NK-92 treated with Interleukin-12 subunit alpha and Interleukin-12 subunit beta, amount 100 ng/mL, for 24 hours (cell line): ENCODE results near the gene COL9A1.
"Not testable (repeated sequence)": the region's sequence is repeated elsewhere in the genome, so short reads cannot be mapped to it uniquely, and the experiment has no call there.

Experiments
- DNase-seq: peaks from one replicate; lab custom pipeline; 2025; lab: John Stamatoyannopoulos, UW

COL9A1 gene

GRCh38 chr6:70303034-70303525 is at the start of gene COL9A1:
Gene COL9A1 (minus strand): TSS chr6:70303084. CDS start chr6:70302924, 160 bp downstream.
- no peak for DNase-seq

GRCh38 chr6:70351461-70351860 is 48.6 kb upstream of the COL9A1 start:
- DNase-seq = no peak

GRCh38 chr6:70345619-70346018 is 42.7 kb upstream of the COL9A1 start:
- DNase-seq = no peak

GRCh38 chr6:70343313-70343712 is 40.4 kb upstream of the COL9A1 start:
- DNase-seq = no peak

- DNase-seq = not testable (repeated sequence)
Measured at GRCh38 chr6:70339810-70340209, 36.9 kb upstream of the COL9A1 start.

GRCh38 chr6:70338775-70339174 is 35.9 kb upstream of the COL9A1 start:
- no peak for DNase-seq

GRCh38 chr6:70337743-70338105 is 34.8 kb upstream of the COL9A1 start:
- DNase-seq = no peak

- no peak for DNase-seq
Measured at GRCh38 chr6:70336996-70337742, 34.3 kb upstream of the COL9A1 start.

- no peak for DNase-seq
Measured at GRCh38 chr6:70327036-70327435, 24.2 kb upstream of the COL9A1 start.

GRCh38 chr6:70325009-70325408 is 22.1 kb upstream of the COL9A1 start:
- DNase-seq = no peak

GRCh38 chr6:70317799-70318198 is 14.9 kb upstream of the COL9A1 start:
- DNase-seq = not testable (repeated sequence)

- no peak for DNase-seq
Measured at GRCh38 chr6:70315079-70315751, 12.3 kb upstream of the COL9A1 start.

GRCh38 chr6:70314296-70314695 is 11.4 kb upstream of the COL9A1 start:
- DNase-seq = no peak

- no peak for DNase-seq
Measured at GRCh38 chr6:70312165-70312745, 9.4 kb upstream of the COL9A1 start.

- DNase-seq = no peak
Measured at GRCh38 chr6:70310063-70310694, 7.3 kb upstream of the COL9A1 start.

GRCh38 chr6:70309243-70309642 is 6.4 kb upstream of the COL9A1 start:
- no peak for DNase-seq

GRCh38 chr6:70308142-70308541 is 5.3 kb upstream of the COL9A1 start:
- DNase-seq = not testable (repeated sequence)

GRCh38 chr6:70307008-70307407 is 4.1 kb upstream of the COL9A1 start:
- DNase-seq = no peak

- DNase-seq = no peak
Measured at GRCh38 chr6:70304616-70305015, 1.7 kb upstream of the COL9A1 start.

- DNase-seq = no peak
Measured at GRCh38 chr6:70299456-70299855, 3.4 kb downstream of the COL9A1 start.

- DNase-seq = no peak
Measured at GRCh38 chr6:70298068-70298467, 4.8 kb downstream of the COL9A1 start.

GRCh38 chr6:70292193-70292592 is 10.7 kb downstream of the COL9A1 start:
- DNase-seq = no peak

- DNase-seq = no peak
Measured at GRCh38 chr6:70289299-70289698, 13.6 kb downstream of the COL9A1 start.
